Thoracic aorta (tissue), 2 donors: Measurements from ENCODE around the gene PVALB. TPM values are rescaled to one million over a fixed set of nuclear protein-coding genes. Genes with fewer than 3 reads are reported as not detected.
A peak's percentile ranks its signal among the peaks of the same experiment; 100 is the strongest.

Experiments
- ATAC-seq: fragments of 150-250 bp; one replicate; pipeline ENCODE4 v1.8.0; 2017; ENCODE audit warnings: low read depth; ENCODE audit not compliant: insufficient number of reproducible peaks, low FRiP score
- DNase-seq: peaks from one replicate; pipeline ENCODE4 v3.0.0-alpha.2; 2020; ENCODE audit warnings: low spot score
- H3K27ac ChIP-seq, 2 donors: fragments of 200-600 bp; sonication (generic); 1 replicate in 1 of 2; 2 replicates in 1 of 2; pipeline ENCODE4 v1.5.1; 2016; ENCODE audit warnings: mild to moderate bottlenecking in 2 of 2, moderate library complexity in 2 of 2
- H3K27me3 ChIP-seq: fragments of 200-600 bp; sonication (generic); replicated peaks from 2 replicates; pipeline ENCODE4 v1.6.0; 2016; ENCODE audit warnings: mild to moderate bottlenecking; ENCODE audit not compliant: insufficient read depth
- H3K36me3 ChIP-seq: fragments of 200-600 bp; sonication (generic); one replicate; pipeline ENCODE4 v1.5.1; 2016
- H3K4me1 ChIP-seq, 2 donors: fragments of 200-600 bp; sonication (generic); 1 replicate in 1 of 2; 2 replicates in 1 of 2; pipeline versions ENCODE4 v1.5.1 to v1.6.0; 2016; ENCODE audit warnings: low read depth in 2 of 2, mild to moderate bottlenecking in 1 of 2; ENCODE audit not compliant: control insufficient read depth in 1 of 2
- H3K4me3 ChIP-seq: fragments of 200-600 bp; sonication (generic); 2 replicates; pipeline ENCODE4 v1.5.1; 2016; ENCODE audit warnings: mild to moderate bottlenecking
- H3K9me3 ChIP-seq: fragments of 200-600 bp; sonication (generic); 2 replicates; pipeline ENCODE4 v1.5.1; 2016
- CTCF ChIP-seq: fragments of 200-600 bp; sonication (generic); IDR thresholded peaks from one replicate; pipeline ENCODE4 v1.5.1; 2019; ENCODE audit warnings: antibody characterized with exemption
- total RNA-seq, 2 donors: library from RNA; depleted of rRNA; stranded (reverse); fragments of >200 nt; gene quantifications; one replicate each; pipeline versions ENCODE4 v1.1.0 to v1.2.3, GENCODE V29; 2016

PVALB gene
- total RNA-seq, 2 donors from 2014 or later: not detected

DNA sequence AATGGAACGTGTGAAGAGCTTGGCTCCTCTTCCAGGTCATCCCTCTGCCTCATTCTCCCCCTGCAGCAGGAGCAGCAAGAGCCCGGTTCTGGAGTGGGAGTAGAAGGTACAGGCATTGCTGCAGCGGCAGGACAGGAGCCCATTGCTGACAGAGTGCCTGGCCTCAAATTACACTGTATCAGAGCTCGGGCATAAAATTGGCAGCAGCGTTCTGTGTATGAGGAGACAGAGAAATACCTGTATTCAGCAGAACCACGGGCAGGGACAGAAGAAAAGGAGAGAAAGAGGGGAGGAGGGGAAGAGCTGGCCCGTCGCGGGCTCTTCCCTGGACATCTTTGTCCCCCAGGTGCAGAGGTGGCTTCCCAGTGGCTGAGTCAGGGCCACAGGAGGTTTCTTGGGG lies 41.3 kb upstream of the PVALB start:
- H3K4me3 ChIP-seq: no peak overlapping the region
- TF ChIP-seq CTCF: no peak

GRCh38 chr22:36856792-36857135 lies 39.9 kb upstream of the PVALB start:
- no peak for TF ChIP-seq CTCF
- peaks cover 0 to 9% of the 10 kb centered on the region in 2 donors for H3K4me1 ChIP-seq
- DNase-seq (no peak), ATAC-seq (no peak)
- H3K4me3 ChIP-seq: no peak overlapping the region
- H3K36me3 ChIP-seq: no peaks in the 10 kb centered on the region
- no peaks in the 10 kb centered on the region for H3K27me3 ChIP-seq
- H3K9me3 ChIP-seq: no peaks in the 10 kb centered on the region
- no peak overlapping the region for H3K27ac ChIP-seq

More for the DNA sequence above, 41.3 kb upstream of the PVALB start:
- Histone ChIP-seq H3K36me3 (no peaks in the 10 kb centered on the region), H3K9me3 (no peaks in the 10 kb centered on the region), H3K27ac (no peak overlapping the region), H3K27me3 (no peaks in the 10 kb centered on the region), H3K4me1 (peaks cover 0 to 9% of the 10 kb centered on the region in 2 donors)
- DNase-seq (no peak), ATAC-seq (no peak)

GRCh38 chr22:36856121-36856791 lies 39.4 kb upstream of the PVALB start:
- no peak overlapping the region for H3K4me3 ChIP-seq
- no peak for ATAC-seq
- H3K4me1 ChIP-seq: peaks cover 0 to 9% of the 10 kb centered on the region in 2 donors
- no peaks in the 10 kb centered on the region for H3K36me3 ChIP-seq
- peak; percentile 98 for TF ChIP-seq CTCF
- peak; percentile 70 for DNase-seq
- no peak overlapping the region for H3K27ac ChIP-seq
- H3K27me3 ChIP-seq: no peaks in the 10 kb centered on the region
- no peaks in the 10 kb centered on the region for H3K9me3 ChIP-seq

DNA sequence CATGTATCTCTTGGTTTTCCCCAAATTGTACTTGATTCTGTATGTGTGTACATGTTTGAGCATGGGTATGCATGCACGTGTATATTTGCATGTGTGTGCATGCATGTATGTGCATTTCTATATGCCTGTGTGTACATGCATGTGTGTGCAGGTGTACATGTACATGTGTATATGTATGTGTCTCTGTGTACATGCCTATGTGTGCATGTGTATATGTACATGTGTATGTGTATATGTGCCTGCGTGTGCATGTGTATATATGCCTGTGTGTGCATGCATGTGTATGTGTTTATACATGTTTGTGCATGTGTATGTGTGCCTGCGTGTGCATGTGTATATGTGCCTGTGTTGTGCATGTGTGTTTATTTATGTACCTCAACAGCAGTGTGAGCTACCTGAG lies 38.6 kb upstream of the PVALB start:
- no peak for ATAC-seq
- Histone ChIP-seq H3K4me3 (no peak overlapping the region), H3K4me1 (peaks cover 0 to 9% of the 10 kb centered on the region in 2 donors), H3K36me3 (no peaks in the 10 kb centered on the region), H3K9me3 (no peaks in the 10 kb centered on the region), H3K27me3 (no peaks in the 10 kb centered on the region), H3K27ac (no peak overlapping the region)
- DNase-seq: no peak
- no peak for TF ChIP-seq CTCF

GRCh38 chr22:36853407-36854099 lies 36.7 kb upstream of the PVALB start:
- Histone ChIP-seq H3K27me3 (no peaks in the 10 kb centered on the region), H3K36me3 (no peaks in the 10 kb centered on the region), H3K9me3 (no peaks in the 10 kb centered on the region), H3K27ac (no peak overlapping the region), H3K4me3 (peak overlapping the region; percentile 36), H3K4me1 (peaks cover 0 to 9% of the 10 kb centered on the region in 2 donors)
- ATAC-seq (no peak), DNase-seq (no peak)
- TF ChIP-seq CTCF: peak; percentile 21
